ENCODE measurements around the gene TMEM151B. TPM values are rescaled to one million over a fixed set of nuclear protein-coding genes. Genes with fewer than 3 reads are reported as not detected.

The TMEM151B gene
- total and polyA plus RNA-seq, 2 of the 4 experiments (the other 2 are of a cell fraction) = not detected

GRCh38 chr6:44291841-44292240 lies 21.6 kb downstream of the TMEM151B start:
- no peak overlapping the region for H2BK20ac ChIP-seq (ENCODE audit: low read depth, low read length)
- no peak overlapping the region for H3K14ac ChIP-seq (replicated peaks; ENCODE audit: low read depth, low read length)
- H3K27me3 ChIP-seq (ENCODE audit: control insufficient read depth, insufficient read depth, low read length) = peaks cover 63% of the 10 kb centered on the region
- H3K18ac ChIP-seq (ENCODE audit: low read depth, low read length) = no peak overlapping the region
- no peak overlapping the region for H4K91ac ChIP-seq (ENCODE audit: insufficient read depth, low read depth, low read length)
- H3K4me3 ChIP-seq (ENCODE audit: insufficient read depth, low read depth, low read length) = no peak overlapping the region
- dilution Hi-C loops (cut with HindIII; ENCODE audit: low sequenced_read_pairs, unreplicated experiment) = no loop called here
- ChIA-PET POLR2A (ENCODE audit: unreplicated experiment) (interaction anchor here (0.5 kb wide), 1 partner anchor 16 kb away, joined by 3 read pairs; no protein-coding TSS in a partner anchor), CTCF (no interaction called here)
- no peak overlapping the region for H4K8ac ChIP-seq (ENCODE audit: low read depth in 2 of 2, low read length in 2 of 2)
- H3K36me3 ChIP-seq (ENCODE audit: control insufficient read depth, insufficient read depth, low read length) = no peaks in the 10 kb centered on the region
- in situ Hi-C loops (cut with MboI; ENCODE audit: low sequenced_read_pairs) = no loop called here
- ATAC-seq (ENCODE audit: low read depth) = no peak
- intact Hi-C loops (cut with micrococcal nuclease) = no loop called here
- H3K4ac ChIP-seq (ENCODE audit: low read depth, low read length) = no peak overlapping the region
- H3K9me1 ChIP-seq (ENCODE audit: insufficient read depth, low read length) = no peaks in the 10 kb centered on the region; the same call in 1 of the 2 replicates
- no peak overlapping the region for H3K23ac ChIP-seq (ENCODE audit: low read depth, low read length)
- H3K9me3 ChIP-seq (ENCODE audit: control insufficient read depth, insufficient read depth, low read length) = no peaks in the 10 kb centered on the region
- no peaks in the 10 kb centered on the region for H3K79me1 ChIP-seq (ENCODE audit: low read depth in 1 of 2, low read length in 2 of 2)
- no peak overlapping the region for H2BK120ac ChIP-seq (ENCODE audit: low read depth, low read length)
- TF ChIP-seq CTCF (conservative IDR thresholded peaks at IDR 0.05; ENCODE audit: low read depth, low read length) (no peak), POLR2A (IDR thresholded peaks at IDR 0.05; ENCODE audit: low read depth, low read length) (no peak), BHLHE40 (IDR thresholded peaks at IDR 0.05; ENCODE audit: low read depth, low read length) (no peak), FOS (IDR thresholded peaks at IDR 0.05; ENCODE audit: low read depth, low read length) (no peak), RAD21 (IDR thresholded peaks at IDR 0.05; ENCODE audit: low read length) (no peak), RCOR1 (IDR thresholded peaks at IDR 0.05; ENCODE audit: insufficient replicate concordance, low read length) (no peak), NFE2L2 (IDR thresholded peaks at IDR 0.05; ENCODE audit: low read depth, low read length) (no peak), CHD1 (IDR thresholded peaks at IDR 0.05; ENCODE audit: low read depth, low read length) (no peak), MXI1 (IDR thresholded peaks at IDR 0.05; ENCODE audit: borderline replicate concordance, low read depth, low read length) (no peak), CEBPB (IDR thresholded peaks at IDR 0.05; ENCODE audit: low read depth, low read length) (no peak), MAFK (IDR thresholded peaks at IDR 0.05; ENCODE audit: low read depth, low read length) (no peak)
- H4K5ac ChIP-seq (ENCODE audit: low read depth, low read length) = no peak overlapping the region
- no peak overlapping the region for H3K9ac ChIP-seq (ENCODE audit: low read depth, low read length)
- no peak overlapping the region for H2AK5ac ChIP-seq (ENCODE audit: low read depth, low read length)
- no peak overlapping the region for H3K56ac ChIP-seq (ENCODE audit: extremely low read depth, insufficient read depth, low read length)
- no peak overlapping the region for H2BK5ac ChIP-seq (ENCODE audit: low read depth, low read length, poor library complexity, severe bottlenecking)
- H2BK15ac ChIP-seq (ENCODE audit: low read depth, low read length) = no peak overlapping the region
- H4K20me1 ChIP-seq (ENCODE audit: insufficient read depth, low read length) = no peaks in the 10 kb centered on the region
- H3K27ac ChIP-seq (ENCODE audit: insufficient read depth, low read length) = no peak overlapping the region
- no peak overlapping the region for H3K4me2 ChIP-seq (ENCODE audit: low read depth, low read length)
- BruUV-seq (replicated peaks) = no TSS peak
- H3K4me1 ChIP-seq (ENCODE audit: control insufficient read depth, insufficient read depth, low read length) = no peaks in the 10 kb centered on the region
- H2AK9ac ChIP-seq (replicated peaks; ENCODE audit: low read depth, low read length, poor library complexity) = no peak overlapping the region
- WGBS, 2 experiments (ENCODE audit: extremely low coverage in 2 of 2, insufficient read length in 1 of 2) = 25% methylated on average over 2 of the region's 4 CpGs; no CpG with 5 or more reads in 1 of the 2 experiments
- no peak for DNase-seq
- H2AFZ ChIP-seq (replicated peaks; ENCODE audit: low read length, poor library complexity) = no peak overlapping the region
